ENCODE results near the gene YLPM1. TPM values are rescaled to one million over a fixed set of nuclear protein-coding genes. Genes with fewer than 3 reads are reported as not detected.
A peak's percentile ranks its signal among the peaks of the same experiment; 100 is the strongest.

Gene YLPM1
- total RNA-seq, 1 donor from 2014 or later: 91.2 TPM

GRCh38 chr14:74861734-74862090 lies 98.6 kb downstream of the YLPM1 start:
- ATAC-seq (no peak), DNase-seq (ENCODE audit: low spot score) (no peak)
- intact Hi-C loops (cut with DNase I): loop anchor here (5.0 kb wide), 1 partner anchor 46 kb away; no protein-coding TSS in a partner anchor

- ATAC-seq (peak; percentile 42), DNase-seq (ENCODE audit: low spot score) (no peak)
- intact Hi-C loops (cut with DNase I): loop anchor here (5.0 kb wide), 1 partner anchor 44 kb away; no protein-coding TSS in a partner anchor
Measured at GRCh38 chr14:74863274-74863673, 100.2 kb downstream of the YLPM1 start.

- no peak for DNase-seq (ENCODE audit: low spot score)
- no peak for ATAC-seq
- intact Hi-C loops (cut with DNase I): loop anchor here (5.0 kb wide), 1 partner anchor 43 kb away; no protein-coding TSS in a partner anchor
Measured at GRCh38 chr14:74864198-74864597, 101.1 kb downstream of the YLPM1 start.

GRCh38 chr14:74865156-74865555 lies 102.0 kb downstream of the YLPM1 start:
- no peak for DNase-seq (ENCODE audit: low spot score)
- no peak for ATAC-seq
- intact Hi-C loops (cut with DNase I): no loop called here

- no peak for ATAC-seq
Measured at GRCh38 chr14:74866708-74867389, 103.7 kb downstream of the YLPM1 start.

GRCh38 chr14:74867673-74868072 lies 104.6 kb downstream of the YLPM1 start:
- DNase-seq (ENCODE audit: low spot score): no peak
- peak; percentile 75 for ATAC-seq
- intact Hi-C loops (cut with DNase I): no loop called here

More at GRCh38 chr14:74866708-74867389, 103.7 kb downstream of the YLPM1 start:
- intact Hi-C loops (cut with DNase I): no loop called here
- DNase-seq (ENCODE audit: low spot score): no peak

GRCh38 chr14:74868739-74869138 lies 105.6 kb downstream of the YLPM1 start:
- no peak for ATAC-seq
- intact Hi-C loops (cut with DNase I): no loop called here
- DNase-seq (ENCODE audit: low spot score): no peak

GRCh38 chr14:74871819-74872218 lies 108.7 kb downstream of the YLPM1 start:
- ATAC-seq: no peak
- intact Hi-C loops (cut with DNase I): no loop called here

GRCh38 chr14:74875204-74875603 lies 112.1 kb downstream of the YLPM1 start:
- ATAC-seq: no peak
- no peak for DNase-seq (ENCODE audit: low spot score)
- intact Hi-C loops (cut with DNase I): no loop called here

More at GRCh38 chr14:74871819-74872218, 108.7 kb downstream of the YLPM1 start:
- DNase-seq (ENCODE audit: low spot score): no peak

- intact Hi-C loops (cut with DNase I): no loop called here
- no peak for ATAC-seq
- DNase-seq (ENCODE audit: low spot score): no peak
Measured at GRCh38 chr14:74875941-74876913, 113.1 kb downstream of the YLPM1 start, which contains the start of gene PROX2. Gene PROX2 (minus strand): TSS chr14:74876145. CDS start chr14:74863834, 12,311 bp downstream.

- DNase-seq (ENCODE audit: low spot score): no peak
- intact Hi-C loops (cut with DNase I): no loop called here
- ATAC-seq: no peak
Measured at GRCh38 chr14:74879427-74880182, 116.5 kb downstream of the YLPM1 start.

GRCh38 chr14:74881431-74882102 lies 118.5 kb downstream of the YLPM1 start, which contains the start of gene DLST:
Gene DLST (plus strand): TSS chr14:74881916. CDS start chr14:74881954, 38 bp downstream.
- DNase-seq (ENCODE audit: low spot score): peak; percentile 91
- ATAC-seq: peak; percentile 94
- intact Hi-C loops (cut with DNase I): no loop called here

- peak; percentile 0 for ATAC-seq
- peak; percentile 61 for DNase-seq (ENCODE audit: low spot score)
- intact Hi-C loops (cut with DNase I): no loop called here
Measured at GRCh38 chr14:74882103-74882920, 119.2 kb downstream of the YLPM1 start.

Other genes with a start within 250 kb of the YLPM1 start
- gene LTBP2, start 151.1 kb upstream of the YLPM1 start, total RNA-seq: 93.0 TPM
- 26.7 TPM for gene AREL1, start 50.2 kb upstream of the YLPM1 start, total RNA-seq
- 43.0 TPM for gene FCF1, start 50.2 kb upstream of the YLPM1 start, total RNA-seq
- gene PROX2, start 112.8 kb downstream of the YLPM1 start, total RNA-seq: not detected
- 79.6 TPM for gene DLST, start 118.6 kb downstream of the YLPM1 start, total RNA-seq
- gene RPS6KL1, start 159.9 kb downstream of the YLPM1 start, total RNA-seq: 4.7 TPM
- gene PGF, start 192.3 kb downstream of the YLPM1 start, total RNA-seq: 12.4 TPM
- 30.8 TPM for gene EIF2B2, start 239.6 kb downstream of the YLPM1 start, total RNA-seq